ENCODE measurements around the gene WDR45B.

DNA sequence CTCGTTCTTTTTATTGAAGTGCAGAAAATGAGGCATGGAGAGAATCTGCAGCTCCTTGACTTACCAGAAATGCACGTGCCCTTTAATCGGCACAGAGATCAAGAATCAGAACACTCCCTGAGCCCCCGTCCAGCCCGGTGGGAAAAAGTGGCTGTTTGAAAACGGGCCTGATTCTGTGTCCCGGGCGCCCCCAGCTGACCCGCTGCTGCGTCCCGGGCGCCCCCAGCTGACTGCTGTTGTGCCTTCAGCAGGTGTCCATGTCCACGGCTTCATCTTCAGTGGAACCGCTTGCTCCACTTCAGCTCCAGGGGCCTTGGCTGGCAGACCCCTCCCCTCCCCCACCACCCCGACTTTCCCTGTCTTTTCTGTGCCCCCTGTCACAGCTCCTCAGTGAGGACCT, 81.0 kb downstream of the WDR45B start:
- TF ChIP-seq, protein P1, sequence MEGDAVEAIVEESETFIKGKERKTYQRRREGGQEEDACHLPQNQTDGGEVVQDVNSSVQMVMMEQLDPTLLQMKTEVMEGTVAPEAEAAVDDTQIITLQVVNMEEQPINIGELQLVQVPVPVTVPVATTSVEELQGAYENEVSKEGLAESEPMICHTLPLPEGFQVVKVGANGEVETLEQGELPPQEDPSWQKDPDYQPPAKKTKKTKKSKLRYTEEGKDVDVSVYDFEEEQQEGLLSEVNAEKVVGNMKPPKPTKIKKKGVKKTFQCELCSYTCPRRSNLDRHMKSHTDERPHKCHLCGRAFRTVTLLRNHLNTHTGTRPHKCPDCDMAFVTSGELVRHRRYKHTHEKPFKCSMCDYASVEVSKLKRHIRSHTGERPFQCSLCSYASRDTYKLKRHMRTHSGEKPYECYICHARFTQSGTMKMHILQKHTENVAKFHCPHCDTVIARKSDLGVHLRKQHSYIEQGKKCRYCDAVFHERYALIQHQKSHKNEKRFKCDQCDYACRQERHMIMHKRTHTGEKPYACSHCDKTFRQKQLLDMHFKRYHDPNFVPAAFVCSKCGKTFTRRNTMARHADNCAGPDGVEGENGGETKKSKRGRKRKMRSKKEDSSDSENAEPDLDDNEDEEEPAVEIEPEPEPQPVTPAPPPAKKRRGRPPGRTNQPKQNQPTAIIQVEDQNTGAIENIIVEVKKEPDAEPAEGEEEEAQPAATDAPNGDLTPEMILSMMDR (IDR thresholded peaks at IDR 0.05), result no peak
- TF ChIP-seq POLR2AphosphoS5 (IDR thresholded peaks at IDR 0.05), result no peak
- TF ChIP-seq POLR2A (IDR thresholded peaks at IDR 0.05), result no peak

All from prostate gland (tissue), 2 donors.